Tibial artery (tissue), 4 donors: Measurements from ENCODE around the gene CCDC191.

ENCODE experiments used
- DNase-seq, 2 donors: peaks; one replicate each; pipeline ENCODE4 v3.0.0-alpha.2; 2019
- H3K27ac ChIP-seq, 2 donors: fragments of 200-600 bp; sonication (generic) in 1 of 2; 1 replicate in 1 of 2; 2 replicates in 1 of 2; pipeline ENCODE4 v1.5.1; 2018 to 2019; ENCODE audit warnings: mild to moderate bottlenecking in 1 of 2
- H3K27me3 ChIP-seq, 2 donors: fragments of 200-600 bp; sonication (generic) in 1 of 2; one replicate each; pipeline versions ENCODE4 v1.5.1 to v1.6.0; 2016 to 2019
- H3K36me3 ChIP-seq, 3 donors: fragments of 200-600 bp; sonication (generic) in 2 of 3; one replicate each; pipeline ENCODE4 v1.5.1; 2016 to 2019; ENCODE audit warnings: mild to moderate bottlenecking in 2 of 3
- H3K4me1 ChIP-seq, 4 donors: fragments of 200-600 bp; sonication (generic) in 2 of 4; 1 replicate in 3 of 4; 2 replicates in 1 of 4; pipeline ENCODE4 v1.5.1; 2016 to 2019
- H3K4me3 ChIP-seq, 2 donors: fragments of 200-600 bp; sonication (generic) in 1 of 2; 1 replicate in 1 of 2; 2 replicates in 1 of 2; pipeline ENCODE4 v1.5.1; 2018 to 2019; ENCODE audit warnings: mild to moderate bottlenecking in 2 of 2
- H3K9me3 ChIP-seq, 3 donors: fragments of 200-600 bp; sonication (generic) in 1 of 3; one replicate each; pipeline ENCODE4 v1.5.1; 2016 to 2019
- CTCF ChIP-seq, 2 experiments: fragments of 200-600 bp in 1 of 2; fragments of 450-650 bp in 1 of 2; IDR thresholded peaks; one replicate each; pipeline ENCODE4 v1.5.1; 2017 to 2019; ENCODE audit warnings: antibody characterized with exemption in 2 of 2, mild to moderate bottlenecking in 1 of 2, moderate library complexity in 1 of 2
- intact Hi-C: fragments of 100-400 bp; cut with DNase I; formaldehyde crosslinking; loops from one replicate; pipeline ENCODE4 v1.15.0; 2023; ENCODE audit warnings: low total_unique reads

Gene CCDC191

GRCh38 chr3:114095796-114096195 lies 39.5 kb upstream of the CCDC191 start:
- no peak overlapping the region for H3K4me3 ChIP-seq
- no peaks in the 10 kb centered on the region for H3K27me3 ChIP-seq
- TF ChIP-seq CTCF (IDR thresholded peaks at IDR 0.05), result no peak
- no peaks in the 10 kb centered on the region for H3K4me1 ChIP-seq
- intact Hi-C loops, result no loop called here
- DNase-seq, result no peak
- H3K36me3 ChIP-seq, result no peaks in the 10 kb centered on the region
- H3K9me3 ChIP-seq, result no peaks in the 10 kb centered on the region
- H3K27ac ChIP-seq, result no peak overlapping the region

- no peaks in the 10 kb centered on the region for H3K4me1 ChIP-seq
- intact Hi-C loops, result no loop called here
- H3K27ac ChIP-seq, result no peak overlapping the region
- peak in 1 of 2 donors; percentile 55 for DNase-seq
- H3K4me3 ChIP-seq, result no peak overlapping the region
- no peaks in the 10 kb centered on the region for H3K9me3 ChIP-seq
- TF ChIP-seq CTCF (IDR thresholded peaks at IDR 0.05), result no peak
- no peaks in the 10 kb centered on the region for H3K27me3 ChIP-seq
- peaks cover 0 to 2% (median 0%) of the 10 kb centered on the region in 3 donors for H3K36me3 ChIP-seq
Observed at GRCh38 chr3:114093596-114093995, 37.3 kb upstream of the CCDC191 start.

GRCh38 chr3:114093016-114093380 lies 36.7 kb upstream of the CCDC191 start:
- H3K4me3 ChIP-seq, result no peak overlapping the region
- H3K27me3 ChIP-seq, result no peaks in the 10 kb centered on the region
- no peak overlapping the region for H3K27ac ChIP-seq
- no peaks in the 10 kb centered on the region for H3K9me3 ChIP-seq
- intact Hi-C loops, result no loop called here
- DNase-seq, result no peak
- no peaks in the 10 kb centered on the region for H3K4me1 ChIP-seq
- H3K36me3 ChIP-seq, result peaks cover 0 to 5% (median 0%) of the 10 kb centered on the region in 3 donors
- TF ChIP-seq CTCF (IDR thresholded peaks at IDR 0.05), result no peak

GRCh38 chr3:114092151-114093015 lies 36.1 kb upstream of the CCDC191 start:
- Histone ChIP-seq H3K9me3 (no peaks in the 10 kb centered on the region), H3K4me1 (no peaks in the 10 kb centered on the region), H3K36me3 (peaks cover 0 to 11% (median 6%) of the 10 kb centered on the region in 3 donors), H3K27me3 (no peaks in the 10 kb centered on the region), H3K27ac (no peak overlapping the region), H3K4me3 (no peak overlapping the region)
- TF ChIP-seq CTCF (IDR thresholded peaks at IDR 0.05), result no peak
- DNase-seq, result no peak
- intact Hi-C loops, result no loop called here

GRCh38 chr3:114089675-114090074 lies 33.3 kb upstream of the CCDC191 start:
- H3K9me3 ChIP-seq, result no peaks in the 10 kb centered on the region
- no peak overlapping the region for H3K27ac ChIP-seq
- no peak for TF ChIP-seq CTCF (IDR thresholded peaks at IDR 0.05)
- H3K4me1 ChIP-seq, result no peaks in the 10 kb centered on the region
- intact Hi-C loops, result no loop called here
- DNase-seq, result no peak
- H3K27me3 ChIP-seq, result no peaks in the 10 kb centered on the region
- H3K36me3 ChIP-seq, result peaks cover 19 to 39% (median 30%) of the 10 kb centered on the region in 3 donors
- no peak overlapping the region for H3K4me3 ChIP-seq
